OCI-LY1 (cell line): ENCODE results near the gene NCEH1.

Source experiments
- H2AFZ ChIP-seq: fragments of 200-600 bp; sonication (generic), shearing (Covaris generic); 2 replicates; pipeline ENCODE4 v1.6.0; 2014; ENCODE audit warnings: antibody characterized with exemption, mild to moderate bottlenecking, low read length
- H3F3A ChIP-seq: fragments of 200-600 bp; sonication (generic), shearing (Covaris generic); 2 replicates; pipeline ENCODE4 v1.6.0; 2014; ENCODE audit warnings: mild to moderate bottlenecking, antibody characterized with exemption, low read length, moderate library complexity; ENCODE audit not compliant: insufficient read depth
- H3K27ac ChIP-seq: fragments of 200-600 bp; sonication (generic); 2 replicates; pipeline ENCODE4 v1.5.1; 2014; ENCODE audit warnings: low read length, mixed run types, mild to moderate bottlenecking, low read depth; ENCODE audit not compliant: poor library complexity, severe bottlenecking
- H3K27me3 ChIP-seq: fragments of 200-600 bp; sonication (generic); 2 replicates; pipeline ENCODE4 v1.6.0; 2014; ENCODE audit warnings: antibody characterized with exemption, mild to moderate bottlenecking, low read length, moderate library complexity; ENCODE audit not compliant: insufficient read depth
- H3K36me3 ChIP-seq: fragments of 200-600 bp; sonication (generic); 2 replicates; pipeline ENCODE4 v1.6.1; 2014; ENCODE audit warnings: mild to moderate bottlenecking, antibody characterized with exemption, low read length, moderate library complexity, mixed read lengths; ENCODE audit not compliant: insufficient read depth
- H3K4me1 ChIP-seq: fragments of 200-600 bp; sonication (generic); 2 replicates; pipeline ENCODE4 v1.5.1; 2014; ENCODE audit warnings: mild to moderate bottlenecking, low read length, moderate library complexity; ENCODE audit not compliant: insufficient read depth, severe bottlenecking
- H3K4me2 ChIP-seq: fragments of 200-600 bp; sonication (generic), shearing (Covaris generic); 2 replicates; pipeline ENCODE4 v1.6.1; 2014; ENCODE audit warnings: low read length
- H3K4me3 ChIP-seq: fragments of 200-600 bp; sonication (generic); 2 replicates; pipeline ENCODE4 v1.5.1; 2014; ENCODE audit warnings: low read length, low read depth, mild to moderate bottlenecking, mixed read lengths; ENCODE audit not compliant: poor library complexity, severe bottlenecking
- H3K79me2 ChIP-seq: fragments of 200-600 bp; shearing (Covaris generic); 2 replicates; pipeline ENCODE4 v1.6.1; 2016; ENCODE audit warnings: mixed run types, low read length, mixed read lengths; ENCODE audit not compliant: insufficient read depth
- H3K9ac ChIP-seq: fragments of 200-600 bp; sonication (generic), shearing (Covaris generic); 2 replicates; pipeline ENCODE4 v1.6.1; 2014; ENCODE audit warnings: mild to moderate bottlenecking, low read length, mixed read lengths
- H3K9me2 ChIP-seq: fragments of 200-600 bp; sonication (generic), shearing (Covaris generic); 2 replicates; pipeline ENCODE4 v1.6.1; 2014; ENCODE audit warnings: low read depth, mild to moderate bottlenecking, low read length, mixed read lengths
- H3K9me3 ChIP-seq: fragments of 200-600 bp; shearing (Covaris generic); 2 replicates; pipeline ENCODE4 v1.6.1; 2014; ENCODE audit warnings: low read length, mixed read lengths
- H4K20me1 ChIP-seq: fragments of 200-600 bp; sonication (generic), shearing (Covaris generic); 2 replicates; pipeline ENCODE4 v1.6.0; 2016; ENCODE audit warnings: mild to moderate bottlenecking, low read length; ENCODE audit not compliant: insufficient read depth
- CTCF ChIP-seq: fragments of 200-600 bp; sonication (generic), shearing (Covaris generic); IDR thresholded peaks from 2 replicates; pipeline ENCODE4 v1.5.1; 2017; ENCODE audit warnings: mild to moderate bottlenecking, antibody characterized with exemption, low read length, moderate library complexity, mixed read lengths
- EZH2 ChIP-seq: fragments of 200-600 bp; sonication (generic), shearing (Covaris generic); IDR thresholded peaks from 2 replicates; pipeline ENCODE4 v1.8.0; 2017; ENCODE audit warnings: borderline replicate concordance, mixed run types, mild to moderate bottlenecking, antibody characterized with exemption, low read length, moderate library complexity, mixed read lengths

NCEH1 gene

GRCh38 chr3:172685331-172686214 is 25.3 kb downstream of the NCEH1 start:
- Histone ChIP-seq H3K36me3 (no peaks in the 10 kb centered on the region), H3K9me3 (no peaks in the 10 kb centered on the region), H2AFZ (no peak overlapping the region), H3K9ac (no peak overlapping the region), H3K79me2 (no peaks in the 10 kb centered on the region), H3K9me2 (no peaks in the 10 kb centered on the region), H3K4me1 (no peaks in the 10 kb centered on the region), H3K27ac (no peak overlapping the region), H4K20me1 (no peaks in the 10 kb centered on the region), H3K4me3 (no peak overlapping the region), H3F3A (no peaks in the 10 kb centered on the region), H3K4me2 (no peak overlapping the region), H3K27me3 (no peaks in the 10 kb centered on the region)
- TF ChIP-seq EZH2 (no peak), CTCF (no peak)

- peaks cover 21% of the 10 kb centered on the region for H3K4me1 ChIP-seq
- no peaks in the 10 kb centered on the region for H3K27me3 ChIP-seq
- H3K9me2 ChIP-seq, result no peaks in the 10 kb centered on the region
- no peaks in the 10 kb centered on the region for H3K36me3 ChIP-seq
- no peaks in the 10 kb centered on the region for H3K9me3 ChIP-seq
- no peak for TF ChIP-seq EZH2
- no peak for TF ChIP-seq CTCF
- no peak overlapping the region for H3K9ac ChIP-seq
- H4K20me1 ChIP-seq, result no peaks in the 10 kb centered on the region
- no peaks in the 10 kb centered on the region for H3F3A ChIP-seq
- no peak overlapping the region for H3K27ac ChIP-seq
- H3K4me2 ChIP-seq, result no peak overlapping the region
- H3K4me3 ChIP-seq, result no peak overlapping the region
- no peak overlapping the region for H2AFZ ChIP-seq
- no peaks in the 10 kb centered on the region for H3K79me2 ChIP-seq
These were observed 30.2 kb downstream of the NCEH1 start for GRCh38 chr3:172680684-172681083.

GRCh38 chr3:172679599-172679998 is 31.3 kb downstream of the NCEH1 start:
- Histone ChIP-seq H3F3A (no peaks in the 10 kb centered on the region), H3K9me3 (no peaks in the 10 kb centered on the region), H3K9me2 (no peaks in the 10 kb centered on the region), H3K79me2 (no peaks in the 10 kb centered on the region), H3K27me3 (no peaks in the 10 kb centered on the region), H4K20me1 (no peaks in the 10 kb centered on the region), H2AFZ (no peak overlapping the region), H3K27ac (no peak overlapping the region), H3K4me1 (peaks cover 21% of the 10 kb centered on the region), H3K36me3 (no peaks in the 10 kb centered on the region), H3K9ac (no peak overlapping the region), H3K4me2 (no peak overlapping the region), H3K4me3 (no peak overlapping the region)
- no peak for TF ChIP-seq CTCF
- TF ChIP-seq EZH2, result no peak
